Trophoblast cell (in vitro differentiated cells and primary cell): ENCODE results near the gene KLHL12.

Experiments used
- DNase-seq, 2 donors: peaks; one replicate each; pipeline ENCODE4 v3.0.0-alpha.2; 2016
- H2AFZ ChIP-seq: 2 replicates; pipeline ENCODE4 v1.6.1; 2013; ENCODE audit warnings: low read length, moderate library complexity, mild to moderate bottlenecking; ENCODE audit not compliant: insufficient read depth, poor library complexity
- H2AK5ac ChIP-seq: 2 replicates; pipeline ENCODE4 v1.6.1; 2013; ENCODE audit warnings: mild to moderate bottlenecking, low read length
- H2BK120ac ChIP-seq: 2 replicates; pipeline ENCODE4 v1.6.1; 2013; ENCODE audit warnings: low read length, mild to moderate bottlenecking, moderate library complexity; ENCODE audit not compliant: insufficient read depth, poor library complexity
- H2BK12ac ChIP-seq: 2 replicates; pipeline ENCODE4 v1.6.1; 2013; ENCODE audit warnings: mild to moderate bottlenecking, low read length, moderate library complexity
- H2BK5ac ChIP-seq: 2 replicates; pipeline ENCODE4 v1.6.1; 2013; ENCODE audit warnings: low read length, low read depth, moderate library complexity, mild to moderate bottlenecking; ENCODE audit not compliant: poor library complexity
- H3K14ac ChIP-seq: 2 replicates; pipeline ENCODE4 v1.6.1; 2013; ENCODE audit warnings: mild to moderate bottlenecking, low read length
- H3K18ac ChIP-seq: 2 replicates; pipeline ENCODE4 v1.6.1; 2013; ENCODE audit warnings: mild to moderate bottlenecking, low read length
- H3K23ac ChIP-seq: 2 replicates; pipeline ENCODE4 v1.6.1; 2013; ENCODE audit warnings: low read length
- H3K27ac ChIP-seq: 2 replicates; pipeline ENCODE4 v1.5.1; 2013; ENCODE audit warnings: low read depth, mild to moderate bottlenecking, inconsistent platforms, low read length, moderate library complexity
- H3K27me3 ChIP-seq: 2 replicates; pipeline ENCODE4 v1.6.1; 2013; ENCODE audit warnings: inconsistent platforms, mild to moderate bottlenecking, low read length, moderate library complexity; ENCODE audit not compliant: insufficient read depth
- H3K36me3 ChIP-seq, 2 experiments: 1 replicate in 1 of 2; 2 replicates in 1 of 2; pipeline ENCODE4 v1.6.1; 2013; ENCODE audit warnings: low read length in 2 of 2, mild to moderate bottlenecking in 2 of 2, moderate library complexity in 1 of 2; ENCODE audit not compliant: insufficient read depth in 2 of 2, control insufficient read depth in 1 of 2
- H3K4ac ChIP-seq: 2 replicates; pipeline ENCODE4 v1.6.1; 2013; ENCODE audit warnings: low read depth, mild to moderate bottlenecking, low read length, moderate library complexity
- H3K4me1 ChIP-seq, 2 experiments: 1 replicate in 1 of 2; 2 replicates in 1 of 2; pipeline ENCODE4 v1.6.1; 2013; ENCODE audit warnings: low read length in 2 of 2, mild to moderate bottlenecking in 2 of 2, moderate library complexity in 1 of 2; ENCODE audit not compliant: insufficient read depth in 2 of 2, control insufficient read depth in 1 of 2
- H3K4me2 ChIP-seq: 2 replicates; pipeline ENCODE4 v1.6.1; 2013; ENCODE audit warnings: inconsistent platforms, mild to moderate bottlenecking, low read length, moderate library complexity
- H3K4me3 ChIP-seq: 2 replicates; pipeline ENCODE4 v1.5.1; 2013; ENCODE audit warnings: mild to moderate bottlenecking, low read depth, low read length, inconsistent platforms
- H3K79me1 ChIP-seq: one replicate; pipeline ENCODE4 v1.6.1; 2013; ENCODE audit warnings: low read length
- H3K79me2 ChIP-seq: 2 replicates; pipeline ENCODE4 v1.6.1; 2013; ENCODE audit warnings: low read length, mild to moderate bottlenecking; ENCODE audit not compliant: control insufficient read depth, insufficient read depth, poor library complexity
- H3K9ac ChIP-seq: 2 replicates; pipeline ENCODE4 v1.6.1; 2013; ENCODE audit warnings: mild to moderate bottlenecking, low read length
- H3K9me3 ChIP-seq: 2 replicates; pipeline ENCODE4 v1.6.1; 2013; ENCODE audit warnings: low read depth, mild to moderate bottlenecking, control low read depth, inconsistent platforms, low read length; ENCODE audit not compliant: insufficient read depth
- H4K12ac ChIP-seq: 2 replicates; pipeline ENCODE4 v1.6.1; 2013; ENCODE audit warnings: low read depth, mild to moderate bottlenecking, low read length, moderate library complexity
- H4K8ac ChIP-seq: 2 replicates; pipeline ENCODE4 v1.6.1; 2013; ENCODE audit warnings: low read depth, mild to moderate bottlenecking, low read length, moderate library complexity
- H4K91ac ChIP-seq: one replicate; pipeline ENCODE4 v1.6.1; 2013; ENCODE audit warnings: low read depth, mild to moderate bottlenecking, low read length, moderate library complexity
- WGBS: extraction: QIAGEN DNeasy Blood & Tissue Kit; methylation state at CpG from one replicate; pipeline ENCODE4 v1.1.7; 2013; ENCODE audit warnings: missing lambda C conversion rate; ENCODE audit not compliant: insufficient read length, insufficient coverage; ENCODE audit errors: extremely low coverage; 5-methylcytosine and 5-hydroxymethylcytosine counted together

KLHL12 gene

GRCh38 chr1:202958544-202959275 is 31.7 kb upstream of the KLHL12 start:
- no peak overlapping the region for H3K23ac ChIP-seq
- H3K9ac ChIP-seq, result no peak overlapping the region
- WGBS, result no CpG with 5 or more reads among the region's 10 CpGs
- peak overlapping the region; percentile 3 for H4K8ac ChIP-seq
- peaks cover 6% of the 10 kb centered on the region for H3K79me2 ChIP-seq
- H2BK120ac ChIP-seq, result no peak overlapping the region
- H2AFZ ChIP-seq, result no peak overlapping the region
- peak overlapping the region; percentile 55 for H3K4me3 ChIP-seq
- no peak overlapping the region for H2AK5ac ChIP-seq
- H3K18ac ChIP-seq, result no peak overlapping the region
- H3K14ac ChIP-seq, result peak overlapping the region; percentile 1
- DNase-seq, result no peak
- H4K91ac ChIP-seq, result no peak overlapping the region
- H3K27me3 ChIP-seq, result no peaks in the 10 kb centered on the region
- H3K79me1 ChIP-seq, result peaks cover 9% of the 10 kb centered on the region
- peaks cover 0 to 9% of the 10 kb centered on the region in 2 experiments for H3K4me1 ChIP-seq
- H3K27ac ChIP-seq, result no peak overlapping the region
- no peak overlapping the region for H3K4ac ChIP-seq
- H4K12ac ChIP-seq, result no peak overlapping the region
- no peak overlapping the region for H2BK12ac ChIP-seq
- no peaks in the 10 kb centered on the region for H3K9me3 ChIP-seq
- peaks cover 11 to 21% of the 10 kb centered on the region in 2 experiments for H3K36me3 ChIP-seq
- H2BK5ac ChIP-seq, result no peak overlapping the region
- H3K4me2 ChIP-seq, result peak overlapping the region; percentile 85

- H2AK5ac ChIP-seq, result peak within 1 kb of the TSS; percentile 90
- H4K91ac ChIP-seq, result peak within 1 kb of the TSS; percentile 53
- WGBS, result no CpG with 5 or more reads among the region's 86 CpGs
- H4K12ac ChIP-seq, result peak within 1 kb of the TSS; percentile 94
- H3K4me3 ChIP-seq, result peak within 1 kb of the TSS; percentile 95
- peak within 1 kb of the TSS; percentile 92 for H4K8ac ChIP-seq
- peaks cover 9% of the 10 kb centered on the region for H3K79me1 ChIP-seq
- no peaks in the 10 kb centered on the region for H3K9me3 ChIP-seq
- H3K18ac ChIP-seq, result peak within 1 kb of the TSS; percentile 86
- no peak within 1 kb of the TSS for H2BK12ac ChIP-seq
- H3K4me1 ChIP-seq, result peaks cover 0 to 9% of the 10 kb centered on the region in 2 experiments
- peak within 1 kb of the TSS; percentile 88 for H2AFZ ChIP-seq
- H3K27me3 ChIP-seq, result no peaks in the 10 kb centered on the region
- peak within 1 kb of the TSS; percentile 83 for H2BK5ac ChIP-seq
- H3K4me2 ChIP-seq, result peak within 1 kb of the TSS; percentile 85
- H3K27ac ChIP-seq, result peak within 1 kb of the TSS; percentile 77
- peak within 1 kb of the TSS; percentile 96 for H3K4ac ChIP-seq
- no peak within 1 kb of the TSS for H3K23ac ChIP-seq
- H3K36me3 ChIP-seq, result peaks cover 7 to 16% of the 10 kb centered on the region in 2 experiments
- peak; percentile 96 to 98 for DNase-seq
- H3K9ac ChIP-seq, result peak within 1 kb of the TSS; percentile 95
- H3K79me2 ChIP-seq, result peaks cover 6% of the 10 kb centered on the region
- peak within 1 kb of the TSS; percentile 88 for H2BK120ac ChIP-seq
- peak within 1 kb of the TSS; percentile 79 for H3K14ac ChIP-seq
These were observed 30.9 kb upstream of the KLHL12 start, which contains the start of gene ADIPOR1 for GRCh38 chr1:202957733-202958543. Gene ADIPOR1 (minus strand): TSS chr1:202958312. CDS start chr1:202951070, 7,242 bp downstream.

GRCh38 chr1:202956969-202957368 is 29.9 kb upstream of the KLHL12 start:
- Histone ChIP-seq H3K4me2 (peak overlapping the region; percentile 68), H2AK5ac (no peak overlapping the region), H2BK120ac (no peak overlapping the region), H3K4me3 (no peak overlapping the region), H3K27me3 (no peaks in the 10 kb centered on the region), H3K27ac (no peak overlapping the region), H2AFZ (no peak overlapping the region), H4K8ac (no peak overlapping the region), H3K9me3 (no peaks in the 10 kb centered on the region), H4K12ac (no peak overlapping the region), H3K9ac (no peak overlapping the region), H4K91ac (no peak overlapping the region), H2BK12ac (no peak overlapping the region), H3K79me2 (peaks cover 6% of the 10 kb centered on the region), H3K36me3 (peaks cover 0 to 7% of the 10 kb centered on the region in 2 experiments), H3K4me1 (peaks cover 0 to 9% of the 10 kb centered on the region in 2 experiments), H3K79me1 (peaks cover 9% of the 10 kb centered on the region), H3K23ac (no peak overlapping the region), H2BK5ac (no peak overlapping the region), H3K4ac (peak overlapping the region; percentile 27), H3K18ac (no peak overlapping the region), H3K14ac (no peak overlapping the region)
- no CpG with 5 or more reads among the region's 6 CpGs for WGBS
- DNase-seq, result no peak

- H3K4me1 ChIP-seq, result peaks cover 0 to 9% of the 10 kb centered on the region in 2 experiments
- no peak overlapping the region for H3K18ac ChIP-seq
- H3K4me3 ChIP-seq, result no peak overlapping the region
- no peak overlapping the region for H3K14ac ChIP-seq
- no peak overlapping the region for H3K27ac ChIP-seq
- no peak overlapping the region for H4K12ac ChIP-seq
- H3K23ac ChIP-seq, result no peak overlapping the region
- H3K4me2 ChIP-seq, result no peak overlapping the region
- H3K79me2 ChIP-seq, result peaks cover 9% of the 10 kb centered on the region
- H2BK120ac ChIP-seq, result no peak overlapping the region
- no peak overlapping the region for H4K91ac ChIP-seq
- no peak overlapping the region for H3K4ac ChIP-seq
- WGBS, result no CpG with 5 or more reads among the region's 6 CpGs
- peaks cover 9% of the 10 kb centered on the region for H3K79me1 ChIP-seq
- no peaks in the 10 kb centered on the region for H3K9me3 ChIP-seq
- H4K8ac ChIP-seq, result no peak overlapping the region
- no peak overlapping the region for H2BK12ac ChIP-seq
- H2AFZ ChIP-seq, result no peak overlapping the region
- no peaks in the 10 kb centered on the region for H3K27me3 ChIP-seq
- no peak overlapping the region for H2BK5ac ChIP-seq
- no peak overlapping the region for H3K9ac ChIP-seq
- peaks cover 7 to 16% of the 10 kb centered on the region in 2 experiments for H3K36me3 ChIP-seq
- H2AK5ac ChIP-seq, result no peak overlapping the region
- peak in 1 of 2 donors; percentile 25 for DNase-seq
These were observed 27.2 kb upstream of the KLHL12 start for GRCh38 chr1:202954057-202954745.
